Esophagus (tissue), 2 donors: Measurements from ENCODE around the gene SPDYE18. TPM values are rescaled to one million over a fixed set of nuclear protein-coding genes. Genes with fewer than 3 reads are reported as not detected.
A peak's percentile ranks its signal among the peaks of the same experiment; 100 is the strongest.
"Not testable (repeated sequence)": the region's sequence is repeated elsewhere in the genome, so short reads cannot be mapped to it uniquely, and the experiment has no call there.

Experiments used
- H3K27ac ChIP-seq, 2 donors: one replicate each; pipeline ENCODE4 v1.5.1; 2013; ENCODE audit warnings: low read depth in 2 of 2, mild to moderate bottlenecking in 2 of 2, inconsistent platforms in 1 of 2, low read length in 1 of 2, moderate library complexity in 1 of 2
- H3K27me3 ChIP-seq, 2 donors: one replicate each; pipeline ENCODE4 v1.6.1; 2013; ENCODE audit warnings: low read length in 2 of 2, control low read depth in 1 of 2, mild to moderate bottlenecking in 1 of 2; ENCODE audit not compliant: insufficient read depth in 2 of 2, control insufficient read depth in 1 of 2
- H3K36me3 ChIP-seq, 2 donors: one replicate each; pipeline ENCODE4 v1.6.1; 2013; ENCODE audit warnings: low read length in 1 of 2; ENCODE audit not compliant: control insufficient read depth in 2 of 2, insufficient read depth in 2 of 2
- H3K4me1 ChIP-seq, 2 donors: one replicate each; pipeline ENCODE4 v1.6.1; 2013; ENCODE audit warnings: low read length in 1 of 2; ENCODE audit not compliant: control insufficient read depth in 2 of 2, insufficient read depth in 2 of 2
- H3K4me3 ChIP-seq, 2 donors: one replicate each; pipeline ENCODE4 v1.5.1; 2013; ENCODE audit warnings: low read length in 2 of 2, mild to moderate bottlenecking in 2 of 2, low read depth in 1 of 2, moderate library complexity in 1 of 2
- H3K9me3 ChIP-seq, 2 donors: one replicate each; pipeline ENCODE4 v1.6.1; 2013; ENCODE audit warnings: mild to moderate bottlenecking in 2 of 2, low read depth in 1 of 2, low read length in 1 of 2, moderate library complexity in 1 of 2; ENCODE audit not compliant: control insufficient read depth in 2 of 2, insufficient read depth in 1 of 2
- WGBS, 2 donors: extraction: QIAGEN DNeasy Blood & Tissue Kit; methylation state at CpG; one replicate each; pipeline ENCODE4 v1.1.7; 2013; 5-methylcytosine and 5-hydroxymethylcytosine counted together
- polyA plus RNA-seq, 2 donors: library from polyadenylated mRNA; stranded (reverse); fragments of 200-250 nt; gene quantifications; one replicate each; pipeline ENCODE4 v1.2.3, GENCODE V29; 2013
- donor health status: healthy with polysubstance abuse.
- donor health status: Bipolar disorder and iron deficiency.

Gene SPDYE18
- polyA plus RNA-seq, 2 donors = 0.20 to 0.31 TPM

GRCh38 chr7:77008000-77008399 lies 54.4 kb downstream of the SPDYE18 start:
- not testable (repeated sequence) for H3K27me3 ChIP-seq, H3K9me3 ChIP-seq, H3K4me3 ChIP-seq, H3K36me3 ChIP-seq, H3K4me1 ChIP-seq
- H3K27ac ChIP-seq = peak overlapping the region in 1 of 2 donors; percentile 65
- 30 to 43% methylated on average over 10 of the region's 10 CpGs for WGBS, 2 donors

GRCh38 chr7:77006127-77007110 lies 55.9 kb downstream of the SPDYE18 start:
- 54 to 60% methylated on average over 9 to 13 of the region's 22 CpGs for WGBS, 2 donors
- H3K4me1 ChIP-seq, H3K36me3 ChIP-seq, H3K4me3 ChIP-seq, H3K9me3 ChIP-seq, H3K27me3 ChIP-seq: not testable (repeated sequence)
- peak overlapping the region; percentile 27 to 55 for H3K27ac ChIP-seq

DNA sequence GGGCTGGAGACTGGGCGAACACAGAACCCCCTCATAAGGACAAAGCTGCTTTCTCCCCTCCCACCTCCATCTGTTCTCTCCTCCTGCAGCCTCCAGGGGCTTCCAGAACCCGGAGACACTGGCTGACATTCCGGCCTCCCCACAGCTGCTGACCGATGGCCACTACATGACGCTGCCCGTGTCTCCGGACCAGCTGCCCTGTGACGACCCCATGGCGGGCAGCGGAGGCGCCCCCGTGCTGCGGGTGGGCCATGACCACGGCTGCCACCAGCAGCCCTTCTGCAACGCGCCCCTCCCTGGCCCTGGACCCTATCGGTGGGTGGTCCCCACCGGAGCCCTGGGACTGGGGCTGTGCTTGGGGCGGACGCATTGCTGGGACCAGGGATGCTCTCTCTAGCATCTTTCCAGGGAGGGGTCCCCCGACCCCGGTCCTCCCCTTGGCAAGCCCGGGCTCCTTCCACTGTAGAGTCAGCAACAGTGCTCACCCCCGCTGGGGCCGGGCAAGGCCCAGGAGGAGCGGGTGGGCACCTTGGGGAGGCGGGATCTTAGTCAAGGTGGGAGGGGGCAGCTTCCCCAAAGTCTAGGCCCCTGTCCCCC lies 56.8 kb downstream of the SPDYE18 start:
- peak overlapping the region in 1 of 2 donors; percentile 1 for H3K27ac ChIP-seq
- not testable (repeated sequence) for H3K9me3 ChIP-seq, H3K4me3 ChIP-seq, H3K36me3 ChIP-seq, H3K4me1 ChIP-seq, H3K27me3 ChIP-seq
- 79 to 81% methylated on average over 17 to 23 of the region's 27 CpGs for WGBS, 2 donors

DNA sequence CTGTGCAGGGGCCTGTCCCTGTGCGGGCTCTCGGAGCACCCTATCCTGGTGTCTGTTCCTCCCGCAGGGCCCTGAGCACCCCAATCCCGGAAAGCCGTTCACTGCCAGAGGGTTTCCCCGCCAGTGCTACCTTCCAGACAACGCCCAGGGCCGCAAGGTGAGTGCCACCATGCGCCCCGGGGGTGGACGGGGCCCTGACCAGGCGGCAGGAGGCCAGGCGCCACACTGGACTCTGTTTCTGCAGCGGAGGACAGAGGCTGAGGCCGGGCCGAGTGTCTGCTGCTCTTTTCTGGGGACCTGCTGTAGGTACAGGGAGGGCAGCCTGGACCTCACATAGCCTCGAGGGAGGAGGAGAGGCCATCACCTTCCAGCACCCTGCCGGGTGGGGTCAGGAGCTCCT lies 58.2 kb downstream of the SPDYE18 start:
- H3K4me1 ChIP-seq, H3K4me3 ChIP-seq, H3K27ac ChIP-seq, H3K36me3 ChIP-seq, H3K9me3 ChIP-seq, H3K27me3 ChIP-seq: not testable (repeated sequence)
- 78 to 83% methylated on average over 10 to 12 of the region's 18 CpGs for WGBS, 2 donors

DNA sequence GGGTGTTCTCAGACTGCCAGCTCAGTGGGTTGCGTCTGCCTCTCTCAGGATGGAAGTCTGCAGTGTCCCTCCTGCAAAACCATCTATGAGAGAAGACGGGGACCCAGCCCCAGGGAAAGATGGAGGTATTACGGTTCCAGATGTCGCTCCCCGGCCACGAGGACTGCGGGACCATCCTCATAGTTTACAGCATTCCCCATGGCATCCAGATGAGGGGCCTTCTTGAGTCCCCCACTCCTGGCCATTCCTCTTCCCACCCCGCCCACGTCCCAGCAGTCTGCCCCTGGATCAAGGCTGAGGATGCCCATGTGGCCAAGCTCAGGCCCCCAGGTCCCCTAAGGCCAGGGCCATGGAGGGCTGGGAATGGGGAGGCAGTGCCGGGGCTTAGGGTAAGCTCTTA lies 59.1 kb downstream of the SPDYE18 start:
- not testable (repeated sequence) for H3K4me1 ChIP-seq, H3K27ac ChIP-seq, H3K9me3 ChIP-seq, H3K36me3 ChIP-seq, H3K4me3 ChIP-seq, H3K27me3 ChIP-seq
- WGBS, 2 donors = 93 to 94% methylated on average over 10 of the region's 10 CpGs

GRCh38 chr7:77002678-77003233 lies 59.6 kb downstream of the SPDYE18 start:
- not testable (repeated sequence) for H3K27ac ChIP-seq, H3K9me3 ChIP-seq, H3K27me3 ChIP-seq, H3K4me1 ChIP-seq, H3K4me3 ChIP-seq
- H3K36me3 ChIP-seq = peaks cover 0 to 10% of the 10 kb centered on the region in 2 donors
- WGBS, 2 donors = 73 to 77% methylated on average over 20 to 21 of the region's 21 CpGs

DNA sequence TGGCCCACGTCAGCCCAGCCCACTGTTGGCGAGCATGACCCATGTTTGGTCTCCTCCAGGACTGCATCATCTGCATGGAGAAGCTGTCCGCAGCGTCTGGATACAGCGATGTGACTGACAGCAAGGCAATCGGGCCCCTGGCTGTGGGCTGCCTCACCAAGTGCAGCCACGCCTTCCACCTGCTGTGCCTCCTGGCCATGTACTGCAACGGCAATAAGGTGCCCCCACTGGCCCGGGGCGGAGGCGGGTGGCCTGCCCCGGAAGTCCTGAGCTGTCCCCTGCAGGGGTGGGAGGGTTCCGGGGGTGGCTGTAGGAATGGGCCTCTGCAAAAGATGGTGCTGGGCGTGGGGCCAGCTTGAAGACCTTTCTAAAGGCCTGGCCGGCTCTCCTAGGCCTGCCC lies 60.3 kb downstream of the SPDYE18 start:
- H3K27me3 ChIP-seq = not testable (repeated sequence)

More for the DNA sequence above, 60.3 kb downstream of the SPDYE18 start:
- H3K27ac ChIP-seq, H3K4me3 ChIP-seq, H3K9me3 ChIP-seq, H3K4me1 ChIP-seq: not testable (repeated sequence)
- WGBS, 2 donors = 52 to 55% methylated on average over 15 of the region's 15 CpGs
- H3K36me3 ChIP-seq = peaks cover 0 to 16% of the 10 kb centered on the region in 2 donors

Other genes with a start within 250 kb of the SPDYE18 start
- not detected for gene SPDYE17, start 30.2 kb downstream of the SPDYE18 start, polyA plus RNA-seq
- gene CCDC146, start 60.1 kb upstream of the SPDYE18 start, polyA plus RNA-seq = 10 to 100 TPM in 1 of 2 donors, 1 to 10 TPM in 1; 4.5 to 11.9 TPM
- gene FGL2, start 137.3 kb upstream of the SPDYE18 start, polyA plus RNA-seq = 1 to 10 TPM; 3.4 to 4.5 TPM